ENCODE data around the gene ETV2. TPM values are rescaled to one million over a fixed set of nuclear protein-coding genes. Genes with fewer than 3 reads are reported as not detected.

The ETV2 gene
- total and polyA plus RNA-seq, 4 donors = 0.17 to 1.8 (median 1.1) TPM

DNA sequence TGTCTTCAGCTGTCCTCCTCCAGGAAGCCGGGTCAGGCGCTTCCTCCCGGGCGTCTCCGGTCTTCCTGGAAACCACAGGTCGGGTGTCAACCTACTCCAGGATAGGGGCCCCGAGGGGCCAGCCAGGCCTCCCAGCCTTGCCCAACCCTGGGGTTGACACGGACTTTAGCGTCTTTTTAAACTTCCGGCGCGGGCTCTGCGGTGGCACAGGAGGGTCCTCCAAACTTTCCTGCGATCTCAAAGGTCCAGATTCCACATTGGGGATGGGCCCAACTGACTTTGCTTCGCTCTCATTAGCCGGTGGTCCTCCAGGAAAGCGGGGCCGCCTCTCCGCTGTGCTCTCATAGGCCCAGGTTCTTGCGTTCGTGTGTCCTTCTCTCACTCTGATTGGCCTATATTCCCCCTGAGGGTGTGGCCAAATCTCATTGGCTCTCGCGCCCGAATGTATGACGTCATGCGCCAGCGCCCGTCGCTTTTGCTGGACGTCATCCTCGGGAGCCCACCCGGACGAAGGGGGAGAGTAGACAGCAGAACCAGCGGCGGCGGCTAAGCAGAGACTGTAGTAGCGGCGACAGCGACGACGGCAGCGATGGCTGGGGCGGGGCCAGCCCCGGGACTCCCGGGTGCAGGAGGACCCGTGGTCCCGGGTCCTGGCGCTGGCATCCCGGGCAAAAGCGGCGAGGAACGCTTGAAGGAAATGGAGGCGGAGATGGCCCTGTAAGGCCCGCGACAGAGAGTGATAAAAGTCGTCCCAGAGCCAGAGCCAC, 12.8 kb upstream of the ETV2 start, which contains the start of gene RBM42:
RBM42 (plus strand) TSS at position 472 of the 767 bp plus-strand sequence; CDS start at position 590, 118 bp downstream.
- DNase-seq (ENCODE audit: low spot score) = peak; percentile 98
- H3K27me3 ChIP-seq (ENCODE audit: control insufficient read depth in 4 of 4, insufficient read depth in 4 of 4, low read length in 3 of 4) = no peaks in the 10 kb centered on the region
- WGBS = under 1% methylated on average over 56 of the region's 56 CpGs
- H3K27ac ChIP-seq (ENCODE audit: low read depth in 1 of 2, low read length in 2 of 2) = peak within 1 kb of the TSS; percentile 76 to 89
- peaks cover 9 to 32% (median 24%) of the 10 kb centered on the region in 4 donors for H3K36me3 ChIP-seq (ENCODE audit: control insufficient read depth in 4 of 4, insufficient read depth in 3 of 4, low read depth in 1 of 4, low read length in 3 of 4)
- peaks cover 0 to 17% (median 9%) of the 10 kb centered on the region in 4 donors for H3K4me1 ChIP-seq (ENCODE audit: control insufficient read depth in 4 of 4, insufficient read depth in 4 of 4, low read length in 3 of 4)
- no peak for TF ChIP-seq MAX (IDR thresholded peaks at IDR 0.05)
- TF ChIP-seq, protein P1, sequence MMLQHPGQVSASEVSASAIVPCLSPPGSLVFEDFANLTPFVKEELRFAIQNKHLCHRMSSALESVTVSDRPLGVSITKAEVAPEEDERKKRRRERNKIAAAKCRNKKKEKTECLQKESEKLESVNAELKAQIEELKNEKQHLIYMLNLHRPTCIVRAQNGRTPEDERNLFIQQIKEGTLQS (IDR thresholded peaks at IDR 0.05) = peak; percentile 75
- peak; percentile 89 for TF ChIP-seq TAF1 (conservative IDR thresholded peaks at IDR 0.05)
- TF ChIP-seq RXRA (IDR thresholded peaks at IDR 0.05) = peak; percentile 58 to 67
- TF ChIP-seq ZBTB33 (IDR thresholded peaks at IDR 0.05) = no peak
- TF ChIP-seq HNF4G (IDR thresholded peaks at IDR 0.05) = peak; percentile 81
- TF ChIP-seq JUND (IDR thresholded peaks at IDR 0.05) = no peak
- peak; percentile 93 for TF ChIP-seq REST (IDR thresholded peaks at IDR 0.05)
- peak; percentile 77 for TF ChIP-seq FOXA1 (IDR thresholded peaks at IDR 0.05)
- peak; percentile 98 for TF ChIP-seq SP1 (IDR thresholded peaks at IDR 0.05)
- peak in 1 of 2 donors; percentile 45 for TF ChIP-seq RAD21 (IDR thresholded peaks at IDR 0.05)
- TF ChIP-seq, protein P2, sequence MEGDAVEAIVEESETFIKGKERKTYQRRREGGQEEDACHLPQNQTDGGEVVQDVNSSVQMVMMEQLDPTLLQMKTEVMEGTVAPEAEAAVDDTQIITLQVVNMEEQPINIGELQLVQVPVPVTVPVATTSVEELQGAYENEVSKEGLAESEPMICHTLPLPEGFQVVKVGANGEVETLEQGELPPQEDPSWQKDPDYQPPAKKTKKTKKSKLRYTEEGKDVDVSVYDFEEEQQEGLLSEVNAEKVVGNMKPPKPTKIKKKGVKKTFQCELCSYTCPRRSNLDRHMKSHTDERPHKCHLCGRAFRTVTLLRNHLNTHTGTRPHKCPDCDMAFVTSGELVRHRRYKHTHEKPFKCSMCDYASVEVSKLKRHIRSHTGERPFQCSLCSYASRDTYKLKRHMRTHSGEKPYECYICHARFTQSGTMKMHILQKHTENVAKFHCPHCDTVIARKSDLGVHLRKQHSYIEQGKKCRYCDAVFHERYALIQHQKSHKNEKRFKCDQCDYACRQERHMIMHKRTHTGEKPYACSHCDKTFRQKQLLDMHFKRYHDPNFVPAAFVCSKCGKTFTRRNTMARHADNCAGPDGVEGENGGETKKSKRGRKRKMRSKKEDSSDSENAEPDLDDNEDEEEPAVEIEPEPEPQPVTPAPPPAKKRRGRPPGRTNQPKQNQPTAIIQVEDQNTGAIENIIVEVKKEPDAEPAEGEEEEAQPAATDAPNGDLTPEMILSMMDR (IDR thresholded peaks at IDR 0.05; ENCODE audit: low read depth, low read length, missing input control) = no peak
- no peak for TF ChIP-seq FOXA2 (IDR thresholded peaks at IDR 0.05)
- TF ChIP-seq NR2F2 (IDR thresholded peaks at IDR 0.05) = peak; percentile 65
- peak; percentile 53 to 82 for TF ChIP-seq GABPA (IDR thresholded peaks at IDR 0.05 in 1 of 2, conservative IDR thresholded peaks at IDR 0.05 in 1 of 2)
- TF ChIP-seq HNF4A (conservative IDR thresholded peaks at IDR 0.05) = peak; percentile 79 to 94
- peak in 1 of 2 donors; percentile 54 for TF ChIP-seq EGR1 (IDR thresholded peaks at IDR 0.05; ENCODE audit: low read depth in 2 of 2)
- peak; percentile 88 for TF ChIP-seq YY1 (IDR thresholded peaks at IDR 0.05)
- no peaks in the 10 kb centered on the region for H3K9me3 ChIP-seq (ENCODE audit: control insufficient read depth in 4 of 4, low read length in 3 of 4)
- H3K4me3 ChIP-seq (ENCODE audit: low read depth in 1 of 3, low read length in 3 of 3) = peak within 1 kb of the TSS; percentile 82 to 90 (median 85)
- H3K9ac ChIP-seq (ENCODE audit: low read depth in 1 of 2, low read length in 2 of 2) = peak within 1 kb of the TSS; percentile 89 to 90

All from liver (tissue), 9 donors.